OCI-LY3 (cell line): ENCODE measurements around the gene SMYD1.

Experiments used
- CTCF ChIP-seq: fragments of 200-600, 300-600 bp; sonication (generic); IDR thresholded peaks from 2 replicates; pipeline ENCODE4 v1.5.1; 2014; ENCODE audit warnings: antibody characterized with exemption, low read length, low read depth
- EZH2phosphoT487 ChIP-seq: fragments of 200-600 bp; shearing (Covaris generic); IDR thresholded peaks from 2 replicates; pipeline ENCODE4 v1.6.1; 2018; ENCODE audit warnings: antibody characterized with exemption, mixed run types, low read depth

- TF ChIP-seq CTCF (no peak), EZH2phosphoT487 (no peak)
Observed at GRCh38 chr2:88069117-88069516, 1.5 kb downstream of the SMYD1 start.
